HG02798 (cell line): ENCODE data around the gene FOXE1.

Experiments
- ATAC-seq: cut with Tn5 transposase; IDR thresholded peaks from one replicate; pipeline ENCODE4 v1.9.1; 2021; ENCODE audit warnings: mild to moderate bottlenecking; ENCODE audit not compliant: unreplicated experiment, poor library complexity

The FOXE1 gene

DNA sequence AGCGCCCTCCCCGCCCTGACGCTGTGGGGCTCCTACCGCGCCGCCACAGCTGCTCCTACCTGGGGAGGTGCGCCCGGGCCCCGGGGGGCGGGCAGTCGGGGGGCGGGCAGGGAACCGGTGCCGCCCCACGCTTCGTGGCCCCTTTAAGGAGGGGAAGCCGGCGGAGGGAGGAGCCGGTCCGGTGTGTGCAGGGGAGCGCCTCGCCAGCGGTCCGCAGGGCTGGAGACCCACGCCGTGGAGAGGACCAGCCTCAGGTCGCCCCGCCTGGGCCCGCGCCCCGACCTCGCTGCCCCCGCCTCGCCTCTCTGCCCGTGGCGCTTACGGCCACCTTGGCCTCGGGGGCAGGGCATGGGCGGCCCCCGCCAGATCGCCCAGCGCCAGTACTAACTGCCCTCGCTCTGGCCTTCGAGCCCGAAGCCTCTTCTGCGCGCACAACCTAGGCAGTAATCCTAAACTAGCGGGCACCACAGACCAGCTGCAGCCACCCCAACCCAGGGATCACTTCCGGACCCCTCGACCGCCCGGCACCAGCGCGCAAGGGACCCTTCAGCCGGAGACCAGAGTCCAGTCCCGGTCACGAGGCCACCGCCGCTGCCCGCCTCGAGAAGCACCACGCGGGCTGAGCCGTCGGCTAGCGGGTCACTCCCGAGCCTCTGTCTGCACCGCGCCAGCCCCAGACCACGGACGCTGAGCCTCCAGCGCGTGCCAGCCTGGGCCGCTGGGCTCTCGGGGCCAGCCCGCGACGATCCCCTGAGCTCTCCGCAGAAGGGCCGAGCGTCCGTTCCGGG, at the start of gene FOXE1:
Gene FOXE1, plus strand, starts transcription at position 171 of the 788 bp plus-strand sequence. CDS start 689 bp downstream, outside the sequence.
- ATAC-seq = no peak

DNA sequence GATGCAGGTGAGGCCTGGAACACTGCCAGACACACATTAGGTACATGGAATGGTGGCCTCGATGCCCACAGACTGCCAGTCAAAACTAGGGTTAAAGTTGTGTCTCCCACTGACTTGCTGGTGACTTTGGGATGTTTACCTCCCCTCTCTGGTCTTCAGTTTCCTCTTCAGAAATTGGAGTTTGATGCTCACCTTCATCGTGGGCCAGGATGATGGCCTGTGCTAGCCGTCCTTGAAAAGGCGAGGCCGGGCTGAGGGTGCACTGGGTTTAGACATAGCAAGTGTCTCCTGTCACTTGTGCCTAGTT, 49.0 kb upstream of the FOXE1 start:
- ATAC-seq = no peak

DNA sequence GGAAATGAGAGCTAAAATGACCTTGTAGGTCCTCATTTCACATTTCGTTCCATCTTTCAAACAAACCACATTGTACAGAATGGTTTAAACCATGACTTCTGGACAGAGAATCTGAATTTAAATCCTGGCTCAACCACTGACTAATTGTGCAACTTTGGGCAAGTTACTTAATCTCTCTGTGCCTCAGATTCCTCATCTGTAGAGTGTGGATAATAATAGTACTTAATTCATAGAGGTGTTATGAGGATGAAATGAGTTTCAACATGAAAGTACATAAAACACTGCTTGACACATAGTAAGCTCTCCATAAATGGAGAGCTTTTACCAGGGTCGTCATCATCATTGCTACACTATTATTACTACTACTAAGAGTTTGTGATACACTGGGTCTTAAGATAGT, 46.3 kb upstream of the FOXE1 start:
- no peak for ATAC-seq

DNA sequence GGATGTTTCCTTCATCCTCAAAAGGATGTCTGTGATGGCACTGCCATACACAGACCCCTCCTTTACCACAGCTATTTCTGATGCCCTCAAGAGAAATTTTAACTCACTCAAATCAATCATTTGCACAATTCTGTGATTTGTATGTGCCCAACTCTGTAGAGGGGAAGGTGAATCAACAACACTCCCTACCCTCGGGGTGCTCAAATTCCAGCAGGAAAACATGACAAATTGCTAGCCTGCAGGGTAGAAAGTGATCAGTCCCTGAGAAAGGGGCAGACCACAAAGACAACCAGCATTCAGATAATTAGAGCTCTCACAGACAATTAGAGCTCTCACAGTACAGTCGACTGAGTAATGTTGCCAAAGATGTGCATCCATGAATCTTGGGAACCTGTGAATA, 45.3 kb upstream of the FOXE1 start:
- no peak for ATAC-seq

DNA sequence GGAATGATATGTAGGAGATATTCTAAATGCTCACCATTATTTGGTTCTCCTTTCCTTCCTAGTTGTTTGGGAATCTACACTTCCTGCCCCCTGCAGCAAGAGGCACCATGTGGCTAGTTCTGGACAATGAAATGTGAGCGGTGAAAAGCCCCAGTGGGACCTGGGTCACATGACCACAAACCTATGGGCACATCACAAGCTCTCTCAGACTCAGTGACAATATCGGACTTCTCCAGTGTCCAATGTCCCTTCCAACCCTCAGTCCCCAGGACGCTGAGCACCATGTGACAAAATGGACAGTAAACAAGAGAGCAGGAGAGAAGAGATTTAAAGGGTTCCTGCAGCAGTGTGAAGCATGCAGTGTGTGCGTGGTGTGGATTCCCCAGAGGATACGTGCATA, 44.6 kb upstream of the FOXE1 start:
- no peak for ATAC-seq

DNA sequence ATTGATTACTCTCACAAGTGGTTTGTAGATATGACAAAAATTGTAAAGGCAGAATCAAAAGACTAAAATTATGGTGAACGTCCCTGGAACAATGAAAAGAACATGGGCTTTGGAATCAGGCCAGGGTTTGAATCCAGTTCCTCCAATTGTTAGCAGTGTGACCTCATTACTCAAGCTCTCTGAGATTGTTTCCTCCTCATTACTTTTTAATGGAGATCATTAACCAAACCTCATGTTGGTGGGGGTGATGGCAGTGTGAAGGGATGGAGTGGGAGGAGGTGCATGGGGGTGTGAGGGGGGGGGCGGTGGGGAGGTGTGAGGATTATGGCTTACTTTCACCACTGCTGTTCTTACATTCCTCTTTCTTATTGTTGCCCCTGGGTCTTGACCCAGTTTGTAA, 44.1 kb upstream of the FOXE1 start:
- no peak for ATAC-seq

DNA sequence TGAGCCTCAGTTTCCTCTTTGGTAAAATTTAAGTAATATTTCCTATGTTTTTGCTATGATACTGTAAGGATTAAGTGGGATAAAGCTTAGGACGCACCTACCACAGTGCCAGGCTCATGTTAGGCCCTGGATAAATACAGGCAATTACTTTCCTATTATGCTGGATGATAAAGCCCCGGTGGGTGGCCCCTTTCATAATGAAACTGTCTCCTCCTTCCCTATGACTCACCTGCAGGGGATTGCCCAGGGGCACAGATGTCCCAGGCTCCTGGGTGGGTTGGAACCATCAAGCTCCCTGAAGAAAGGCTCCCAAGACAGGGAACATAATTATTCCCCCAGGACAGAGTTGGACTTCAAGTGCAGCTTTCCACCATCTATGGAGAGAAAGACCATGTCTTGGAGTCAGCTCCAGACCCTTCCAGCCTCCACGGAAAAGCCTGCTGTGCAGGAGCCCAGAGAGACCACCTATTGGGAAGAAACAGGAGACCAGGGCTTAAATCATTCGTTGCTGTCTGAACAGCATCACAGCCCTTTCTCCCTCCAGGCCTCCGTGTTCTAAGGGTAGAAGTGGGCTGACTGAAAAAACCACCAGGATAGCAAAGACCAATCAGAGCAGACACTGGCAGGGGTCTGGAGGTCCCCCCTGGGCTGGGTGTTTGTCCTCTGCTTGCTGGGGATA, 43.2 kb upstream of the FOXE1 start:
- no peak for ATAC-seq

DNA sequence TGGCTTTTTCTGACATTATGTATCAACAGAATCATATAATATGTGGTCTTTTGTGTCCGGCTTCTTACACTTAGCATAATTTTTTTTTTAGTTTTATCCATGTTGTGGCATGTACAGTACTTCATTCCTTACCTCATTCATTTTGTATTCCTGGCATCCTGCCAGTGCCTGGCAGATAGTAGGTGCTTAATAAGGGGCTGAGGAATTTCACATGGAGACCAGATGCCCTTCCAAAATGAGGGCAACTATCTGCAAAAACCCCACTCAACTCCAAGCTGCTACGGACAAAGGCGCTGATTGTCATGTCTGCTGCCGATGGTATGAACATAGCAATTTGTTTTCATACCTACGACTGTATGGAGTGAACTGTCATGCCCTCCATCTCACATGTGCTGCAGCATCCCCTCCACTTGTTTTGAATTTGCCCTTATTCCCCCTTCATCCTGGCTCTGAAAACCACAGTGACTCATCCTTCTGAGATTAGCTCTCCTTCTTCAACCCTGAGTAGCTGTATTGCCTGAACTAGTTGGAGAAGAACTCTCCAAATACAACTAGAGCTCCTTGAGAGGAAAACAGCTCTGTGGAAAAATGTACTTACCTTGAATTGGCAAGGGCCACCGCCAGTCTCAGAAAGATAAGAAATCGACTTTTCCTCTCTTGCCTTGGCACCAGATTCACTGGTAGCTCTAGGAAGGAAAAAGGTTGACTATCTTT, 41.3 kb upstream of the FOXE1 start:
- no peak for ATAC-seq

DNA sequence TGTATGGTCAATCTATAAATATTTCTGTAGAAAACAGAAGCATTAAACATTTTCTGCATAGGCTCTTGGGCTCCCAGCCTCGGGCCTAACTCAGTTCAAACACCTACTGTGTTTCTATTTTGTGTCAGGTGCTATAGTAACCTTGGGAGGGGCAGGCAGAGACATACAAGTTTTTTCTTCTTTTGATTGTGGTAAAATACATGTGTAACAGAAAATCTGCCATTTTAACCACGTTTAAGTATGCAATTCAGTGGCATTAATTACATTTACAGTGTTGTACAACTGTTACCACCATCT, 40.8 kb upstream of the FOXE1 start:
- no peak for ATAC-seq

DNA sequence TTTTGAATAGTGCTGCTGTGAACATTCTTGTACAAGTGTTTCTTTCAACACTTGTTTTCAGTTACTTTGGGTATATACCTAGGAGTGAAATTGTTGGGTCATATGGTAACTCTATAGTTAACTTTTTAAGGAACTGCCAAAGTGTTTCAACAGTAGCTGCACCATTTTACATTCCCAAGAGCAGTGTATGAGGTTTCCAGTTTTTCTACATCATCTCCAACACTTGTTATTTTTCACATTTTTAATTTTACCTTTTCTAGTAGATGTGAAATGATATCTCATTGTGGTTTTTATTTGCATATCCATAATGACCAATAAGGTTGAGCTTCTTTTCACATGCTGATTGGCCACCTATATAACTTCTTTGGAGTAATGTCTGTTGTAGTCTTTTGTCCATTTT, 40.0 kb upstream of the FOXE1 start:
- no peak for ATAC-seq

DNA sequence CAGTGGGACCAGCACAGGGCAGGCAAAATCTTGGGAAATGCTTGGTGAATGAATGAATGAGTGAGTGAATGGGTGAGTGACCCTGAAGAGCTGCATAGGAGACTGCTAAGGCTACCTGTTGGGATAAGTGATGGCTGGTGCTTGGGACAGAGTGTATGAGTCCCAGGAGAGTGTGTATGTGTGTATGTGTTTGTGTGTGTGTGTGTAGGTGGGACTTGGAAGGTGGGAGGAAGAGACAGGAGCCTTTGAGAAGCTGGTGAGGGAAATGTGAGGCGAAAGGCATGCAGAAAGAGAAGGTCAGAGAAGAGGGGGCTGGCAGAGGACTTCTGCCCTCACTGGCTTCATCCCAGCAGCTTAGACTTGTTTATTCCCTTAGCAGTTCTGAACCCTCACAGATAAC, 33.3 kb upstream of the FOXE1 start:
- ATAC-seq = no peak

DNA sequence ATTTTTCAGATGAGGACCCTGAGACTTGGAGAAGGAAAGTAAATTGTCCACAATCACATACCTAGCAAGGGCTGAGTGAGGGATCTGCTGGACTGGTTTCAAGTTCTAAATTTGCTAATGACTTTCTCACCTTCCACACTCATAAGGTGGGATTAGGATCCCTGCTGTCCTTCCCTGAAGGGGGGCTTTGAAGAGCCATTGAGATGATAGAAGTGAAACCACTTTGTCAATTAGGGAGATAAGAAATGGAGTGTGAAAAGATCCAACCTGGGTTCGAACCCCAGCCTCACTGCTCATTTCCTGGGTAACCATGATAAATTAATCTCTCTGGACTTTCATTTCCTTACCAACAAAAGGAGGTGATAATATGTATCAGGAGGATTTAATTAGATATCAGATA, 32.7 kb upstream of the FOXE1 start:
- no peak for ATAC-seq

DNA sequence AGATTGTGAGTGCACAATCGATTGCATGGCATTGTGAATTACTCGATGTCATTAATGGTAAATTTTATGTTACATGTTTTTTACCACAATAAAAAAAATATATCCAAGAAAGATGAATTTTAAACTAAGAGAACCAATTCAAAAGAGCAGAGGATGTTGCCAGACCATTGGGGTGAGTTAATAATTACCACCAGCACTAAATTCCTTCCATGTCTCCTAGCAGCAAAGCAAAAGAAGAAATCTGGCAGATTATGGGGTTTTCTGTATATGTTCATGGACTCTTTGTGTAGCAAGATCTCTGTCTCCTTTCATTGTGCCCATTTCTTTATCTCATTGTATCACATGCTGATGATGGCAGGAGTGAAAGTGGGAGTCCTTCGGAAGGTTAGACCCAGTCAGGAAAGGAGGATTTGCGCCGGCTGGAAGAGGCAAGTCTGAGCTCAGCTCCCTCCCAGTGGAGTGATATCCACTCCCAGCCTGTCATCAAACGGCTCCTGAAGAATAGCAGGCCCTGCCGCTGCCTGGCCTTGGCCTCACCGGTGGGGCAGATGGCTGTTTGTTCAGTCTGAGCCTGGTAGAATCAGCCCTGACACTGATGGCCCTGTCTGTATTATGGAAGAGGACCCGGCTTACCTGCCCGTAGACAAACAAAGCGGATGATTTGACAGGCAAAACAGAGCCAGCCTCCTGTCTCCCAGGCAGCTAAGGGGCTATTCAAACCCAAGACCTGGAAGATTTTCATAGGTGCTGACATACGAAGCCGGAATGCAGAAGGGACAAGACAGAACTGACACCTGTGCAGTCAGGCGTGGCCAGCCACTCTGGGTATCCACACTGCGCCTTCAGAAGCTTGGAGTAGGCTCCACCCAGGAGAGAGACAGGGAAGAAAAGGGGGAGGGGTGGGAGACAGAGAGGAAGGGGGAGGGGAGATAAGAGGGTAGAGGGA, 21.9 kb upstream of the FOXE1 start:
- ATAC-seq = no peak

DNA sequence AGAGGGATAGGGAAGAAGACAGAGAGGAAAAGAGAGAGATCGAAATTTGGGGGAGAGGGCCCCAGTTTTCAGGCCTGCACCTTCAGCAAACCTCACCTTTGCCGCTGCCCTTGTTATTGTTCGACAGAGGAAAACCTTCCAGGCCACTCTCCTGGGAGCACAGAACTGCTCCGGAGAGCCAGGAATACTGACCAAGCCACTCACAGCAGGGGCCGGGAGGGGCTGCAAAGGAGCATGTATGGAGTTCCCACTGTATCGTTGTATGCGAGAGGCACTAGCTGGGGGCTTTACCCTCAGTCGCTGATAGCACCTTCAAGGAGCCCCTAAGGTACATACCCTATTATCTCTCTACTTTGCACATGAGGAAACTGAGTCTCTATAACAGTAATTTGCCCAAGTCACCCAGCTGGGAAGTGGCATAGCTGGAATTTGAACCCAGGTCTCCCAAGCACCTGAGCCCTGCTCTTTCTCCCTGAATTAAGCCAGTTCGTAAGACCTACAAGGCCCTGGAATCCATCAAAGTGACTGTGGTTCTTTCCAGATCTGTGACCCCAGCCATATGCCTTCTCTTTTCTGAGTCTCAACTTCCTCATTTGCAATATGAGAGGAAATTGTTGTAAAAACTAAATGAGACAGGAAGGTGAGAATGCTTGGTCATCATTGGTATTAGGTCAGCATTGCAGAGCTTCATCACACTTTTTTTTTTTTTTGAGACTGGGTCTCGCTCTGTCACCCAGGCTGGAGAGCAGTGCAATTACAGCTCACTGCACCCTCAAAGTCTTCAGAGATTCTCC, 21.0 kb upstream of the FOXE1 start:
- ATAC-seq = no peak

DNA sequence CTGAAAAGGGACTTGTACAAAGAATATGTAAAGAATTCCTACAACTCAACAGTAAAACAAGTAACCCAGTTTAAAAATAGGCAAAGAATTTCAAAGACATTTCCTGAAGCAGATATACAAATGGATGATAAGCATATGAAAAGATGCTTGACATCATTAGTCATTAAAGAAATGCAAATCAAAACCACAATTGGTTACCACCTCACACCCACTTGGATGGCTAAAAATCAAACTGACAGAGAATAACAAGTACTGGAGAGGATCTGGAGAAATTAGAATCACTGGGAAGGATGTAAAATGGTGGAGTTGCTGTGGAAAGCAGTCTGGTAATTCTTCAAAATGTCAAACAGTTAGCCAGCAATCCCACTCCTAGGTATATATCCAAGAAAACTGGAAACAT, 12.5 kb upstream of the FOXE1 start:
- ATAC-seq = no peak

DNA sequence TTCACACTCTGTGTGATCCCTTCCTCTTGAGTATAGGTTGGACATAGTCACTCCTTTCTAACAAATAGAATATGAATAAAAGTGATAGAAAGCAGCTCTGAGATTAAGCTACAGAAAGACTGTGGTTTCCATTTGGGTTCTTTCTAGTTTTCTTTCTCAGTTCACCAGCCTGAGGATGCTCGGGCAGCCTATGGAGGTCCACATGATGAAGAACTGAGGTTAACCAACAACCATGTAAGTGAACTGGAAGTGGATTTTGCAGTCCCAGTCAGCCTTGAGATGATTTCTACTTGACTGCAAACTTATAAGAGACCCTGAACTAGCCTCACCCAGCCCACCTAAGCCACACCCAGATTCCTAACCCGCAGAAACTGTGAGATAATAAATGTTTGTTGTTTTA, 10.1 kb upstream of the FOXE1 start:
- ATAC-seq = no peak

DNA sequence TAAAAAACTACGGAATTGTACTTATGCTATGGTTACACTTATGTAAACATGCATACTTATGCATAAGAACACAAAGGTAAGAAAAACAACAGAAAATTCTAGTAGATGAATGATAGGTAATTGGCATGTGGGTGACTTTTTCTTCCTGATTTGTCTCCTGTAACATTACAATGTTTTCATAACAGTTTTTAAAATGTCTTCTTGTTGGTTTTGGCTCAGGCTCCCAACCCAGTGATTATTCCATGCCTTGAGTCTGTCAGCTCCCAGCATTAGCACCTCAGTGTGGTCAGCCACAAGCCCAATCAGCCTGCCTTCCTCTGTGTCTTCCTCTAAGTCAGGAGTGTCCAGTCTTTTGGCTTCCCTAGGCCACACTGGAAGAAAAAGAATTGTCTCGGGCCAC, 7.9 kb upstream of the FOXE1 start:
- ATAC-seq = no peak

DNA sequence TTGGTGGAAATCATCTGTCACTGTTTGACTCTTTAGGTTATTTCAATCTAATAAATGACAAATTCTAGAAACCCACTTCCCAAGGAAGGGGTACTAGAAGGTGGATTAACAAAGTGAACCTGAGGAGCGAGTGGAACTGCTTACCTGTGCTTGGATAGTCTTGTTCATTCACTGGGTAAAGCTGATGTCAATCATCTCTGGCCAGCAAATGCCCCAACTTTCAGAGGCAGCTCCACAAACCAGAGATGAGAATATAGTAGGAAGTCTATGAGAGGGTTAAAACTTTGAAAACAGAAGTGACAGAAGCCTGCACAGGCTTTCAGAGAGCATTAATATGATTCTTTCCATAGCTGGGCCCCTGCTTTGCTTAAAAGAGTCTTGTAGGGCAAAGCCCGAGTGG, 7.3 kb upstream of the FOXE1 start:
- no peak for ATAC-seq

DNA sequence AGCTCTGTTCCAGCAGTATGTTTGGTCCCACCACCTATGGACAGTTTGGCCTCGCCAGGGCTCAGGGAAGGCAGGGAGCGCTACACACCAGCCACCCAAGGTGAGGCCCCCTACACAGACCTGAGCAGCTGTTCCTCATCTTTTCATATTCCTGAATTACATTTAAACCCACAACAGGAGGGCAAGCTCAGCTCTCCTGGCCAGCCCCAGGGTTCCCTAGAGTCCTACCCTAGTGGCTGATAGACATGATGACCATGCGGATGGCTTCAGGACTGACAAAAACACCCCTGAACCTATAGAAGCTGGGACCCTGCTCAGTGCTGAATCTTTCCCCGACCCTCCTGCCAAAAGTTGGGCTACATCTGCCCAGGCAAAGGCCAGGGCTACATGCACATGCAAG, 6.7 kb upstream of the FOXE1 start:
- no peak for ATAC-seq
